Urinary bladder (tissue), 4 donors: ENCODE measurements around the gene ADAP1. TPM values are rescaled to one million over a fixed set of nuclear protein-coding genes. Genes with fewer than 3 reads are reported as not detected.

Experiments
- DNase-seq: peaks from one replicate; pipeline ENCODE4 v3.0.0-alpha.2; 2015; ENCODE audit errors: extremely low spot score
- H3K27ac ChIP-seq: one replicate; pipeline ENCODE4 v1.5.1; 2013; ENCODE audit warnings: low read depth, mild to moderate bottlenecking, moderate library complexity
- H3K36me3 ChIP-seq: one replicate; pipeline ENCODE4 v1.6.1; 2013; ENCODE audit warnings: mild to moderate bottlenecking, moderate library complexity; ENCODE audit not compliant: insufficient read depth
- H3K4me1 ChIP-seq: one replicate; pipeline ENCODE4 v1.6.1; 2013; ENCODE audit warnings: mild to moderate bottlenecking, moderate library complexity; ENCODE audit not compliant: insufficient read depth
- H3K4me3 ChIP-seq: one replicate; pipeline ENCODE4 v1.5.1; 2013; ENCODE audit warnings: low read depth, low read length
- WGBS: extraction: QIAGEN DNeasy Blood & Tissue Kit; methylation state at CpG from one replicate; pipeline ENCODE4 v1.1.7; 2013; 5-methylcytosine and 5-hydroxymethylcytosine counted together
- polyA plus RNA-seq: library from polyadenylated mRNA; stranded (reverse); fragments of 200-250 nt; gene quantifications from one replicate; pipeline ENCODE4 v1.2.3, GENCODE V29; 2013
- total RNA-seq: library from RNA; depleted of rRNA; stranded (reverse); fragments of >200 nt; gene quantifications from one replicate; pipeline ENCODE4 v1.2.3, GENCODE V29; 2014
- donor health status: healthy with polysubstance abuse.
- donor health status: healthy.

ADAP1 gene
- total and polyA plus RNA-seq, 2 donors: 11.7 to 13.7 TPM

DNA sequence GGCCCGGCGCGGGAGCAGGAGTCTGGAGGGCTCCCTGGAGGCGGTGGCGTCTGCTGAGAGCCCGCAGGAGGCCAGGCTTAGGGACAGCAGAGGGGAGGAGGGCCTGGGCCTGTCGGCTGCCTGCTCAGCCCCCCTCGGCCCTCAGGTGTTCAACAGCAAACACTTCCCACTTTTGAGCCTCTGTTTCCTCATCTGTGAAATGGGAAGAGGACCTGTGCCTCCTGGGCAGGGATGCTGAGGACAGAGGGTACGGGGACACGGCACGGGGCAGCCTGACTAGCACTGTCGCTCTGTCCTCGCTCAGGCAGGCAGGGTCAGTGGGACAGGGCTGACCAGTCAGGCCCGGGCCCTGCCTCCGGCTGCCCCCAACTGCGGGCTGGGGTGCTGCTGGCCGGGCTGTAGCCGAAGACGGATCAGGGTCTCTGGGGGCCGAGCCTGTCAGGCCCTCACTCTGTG is 29.2 kb upstream of the ADAP1 start:
- H3K4me3 ChIP-seq: no peak overlapping the region
- DNase-seq: no peak
- peaks cover 1% of the 10 kb centered on the region for H3K4me1 ChIP-seq
- H3K27ac ChIP-seq: no peak overlapping the region
- WGBS: 84% methylated on average over 20 of the region's 20 CpGs
- H3K36me3 ChIP-seq: no peaks in the 10 kb centered on the region

DNA sequence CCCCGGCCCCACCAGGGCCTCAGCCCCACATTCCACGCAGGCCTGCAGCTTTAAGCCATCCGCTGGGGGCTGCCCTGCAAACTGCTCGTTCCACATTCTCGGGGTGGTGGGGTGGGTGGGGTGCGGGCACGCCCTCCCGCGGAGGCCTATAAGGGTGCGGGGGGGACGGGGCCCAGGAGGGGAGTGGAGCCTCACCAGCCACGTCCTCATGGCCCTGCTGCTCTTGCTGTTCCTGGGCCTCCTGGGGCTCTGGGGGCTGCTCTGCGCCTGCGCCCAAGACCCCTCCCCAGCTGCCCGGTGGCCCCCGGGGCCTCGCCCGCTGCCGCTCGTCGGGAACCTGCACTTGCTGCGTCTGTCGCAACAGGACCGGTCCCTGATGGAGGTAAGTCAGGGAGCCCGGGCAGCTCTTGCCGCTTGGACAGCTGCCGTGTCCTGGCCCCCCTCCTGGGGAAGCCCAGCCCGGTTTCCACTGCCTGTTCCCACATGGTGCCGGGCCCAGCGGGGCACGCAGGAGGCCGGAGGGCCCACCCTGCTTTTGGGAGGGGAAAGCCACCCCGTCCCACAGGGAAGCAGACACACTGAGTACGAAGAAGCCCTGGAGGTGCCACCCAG is 28.6 kb upstream of the ADAP1 start, which contains the start of gene CYP2W1:
CYP2W1 (plus strand) TSS at position 178 of the 612 bp plus-strand sequence; CDS start at position 209, 31 bp downstream.
- peaks cover 1% of the 10 kb centered on the region for H3K4me1 ChIP-seq
- no peak within 1 kb of the TSS for H3K27ac ChIP-seq
- no peaks in the 10 kb centered on the region for H3K36me3 ChIP-seq
- 30% methylated on average over 34 of the region's 34 CpGs for WGBS
- DNase-seq: no peak
- H3K4me3 ChIP-seq: no peak within 1 kb of the TSS

DNA sequence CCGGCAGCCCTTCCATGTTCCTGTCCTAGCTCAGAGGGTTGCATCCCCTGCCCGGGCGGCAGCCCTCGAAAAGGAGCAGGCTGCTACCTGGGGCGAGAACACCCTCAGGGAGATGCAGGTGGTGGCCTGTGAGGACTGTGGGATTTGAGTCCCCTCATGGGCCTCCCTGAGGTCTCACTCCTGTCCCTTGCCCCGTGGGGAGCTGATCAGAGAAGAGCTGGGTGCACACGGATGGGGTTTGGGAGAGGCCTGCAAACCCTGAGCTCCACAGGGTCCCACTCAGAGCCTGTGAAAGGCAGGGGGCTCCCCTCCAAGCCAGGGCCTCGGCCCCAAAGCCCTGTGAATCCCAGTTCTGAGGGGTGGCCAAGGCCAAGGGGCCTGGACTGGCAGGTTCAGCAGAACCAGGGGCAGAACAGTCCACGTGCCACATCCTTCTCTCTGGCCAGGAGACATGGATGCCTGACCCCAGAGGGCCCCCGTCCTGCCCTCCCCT is 28.1 kb upstream of the ADAP1 start:
- H3K4me1 ChIP-seq: peaks cover 1% of the 10 kb centered on the region
- no peaks in the 10 kb centered on the region for H3K36me3 ChIP-seq
- H3K4me3 ChIP-seq: no peak overlapping the region
- DNase-seq: no peak
- no peak overlapping the region for H3K27ac ChIP-seq
- 52% methylated on average over 10 of the region's 10 CpGs for WGBS

DNA sequence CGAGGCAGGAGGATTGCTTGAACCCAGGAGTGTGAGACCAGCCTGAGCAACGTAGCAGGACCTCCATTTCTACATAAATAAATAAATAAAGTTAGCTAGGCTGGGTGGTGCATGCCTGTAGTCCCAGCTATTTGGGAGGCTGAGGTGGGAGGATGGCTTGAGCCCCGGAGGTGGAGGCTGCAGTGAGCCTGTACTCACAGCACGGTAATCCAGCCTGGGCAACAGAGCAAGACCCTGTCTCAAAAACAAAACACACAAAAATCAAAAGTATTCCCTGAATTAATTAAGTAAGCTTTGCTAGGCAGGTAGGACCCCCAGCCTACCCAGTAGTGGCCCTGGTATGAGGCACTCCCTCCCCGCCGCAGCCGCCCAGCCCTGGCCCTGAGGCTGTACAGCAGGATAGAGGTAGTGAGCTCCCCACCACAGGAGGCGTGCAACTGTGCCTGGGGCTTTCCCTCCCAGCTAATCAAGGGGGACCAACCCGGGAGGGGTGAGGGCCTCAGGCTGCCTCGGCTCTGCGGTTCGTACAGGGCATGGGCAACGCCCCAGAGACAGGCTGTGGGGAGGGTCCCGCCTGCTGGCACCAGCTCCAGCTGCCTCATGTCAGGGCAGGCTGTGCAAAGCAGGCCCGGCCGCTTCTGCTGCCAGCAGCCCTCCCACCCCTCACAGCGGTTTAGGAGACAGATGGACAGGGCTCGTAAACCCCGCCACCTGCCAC is 27.5 kb upstream of the ADAP1 start:
- 74% methylated on average over 19 of the region's 19 CpGs for WGBS
- H3K27ac ChIP-seq: no peak overlapping the region
- no peaks in the 10 kb centered on the region for H3K36me3 ChIP-seq
- no peak overlapping the region for H3K4me3 ChIP-seq
- H3K4me1 ChIP-seq: peaks cover 1% of the 10 kb centered on the region
- no peak for DNase-seq

DNA sequence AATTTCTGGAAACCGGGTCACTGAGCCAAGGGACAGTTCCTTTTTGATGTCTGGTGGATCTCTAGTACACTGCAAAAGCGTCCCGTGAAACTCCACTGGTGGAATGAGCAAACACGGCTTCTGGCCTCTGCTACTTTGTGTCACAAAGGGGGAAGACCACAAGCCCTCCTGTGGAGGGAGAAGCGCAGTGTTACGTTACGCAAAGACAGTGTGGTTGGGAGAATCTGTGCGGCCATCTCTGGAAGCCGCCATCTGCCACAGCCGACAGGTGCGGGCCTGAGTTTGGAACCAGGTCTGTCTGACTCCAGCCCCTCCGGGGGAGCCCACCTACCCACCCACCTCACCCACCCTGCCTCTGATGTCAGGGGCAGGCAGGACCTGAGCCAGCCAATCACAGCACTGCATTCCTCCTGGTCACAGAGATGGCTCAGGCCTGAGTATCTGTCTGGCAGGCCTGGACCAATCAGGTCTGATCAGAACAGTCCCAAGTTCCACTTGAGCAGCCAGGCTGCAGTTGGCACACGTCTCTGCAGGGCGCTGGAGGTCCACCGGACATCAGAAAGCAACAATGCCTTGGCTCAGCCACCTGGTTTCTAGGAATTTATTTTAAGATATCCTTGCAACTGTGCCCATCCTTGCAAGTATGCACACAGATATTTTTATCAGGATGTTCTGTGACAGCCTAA is 25.5 kb upstream of the ADAP1 start:
- 67% methylated on average over 15 of the region's 15 CpGs for WGBS
- Histone ChIP-seq H3K36me3 (no peaks in the 10 kb centered on the region), H3K4me1 (no peaks in the 10 kb centered on the region), H3K4me3 (no peak overlapping the region), H3K27ac (no peak overlapping the region)
- no peak for DNase-seq

DNA sequence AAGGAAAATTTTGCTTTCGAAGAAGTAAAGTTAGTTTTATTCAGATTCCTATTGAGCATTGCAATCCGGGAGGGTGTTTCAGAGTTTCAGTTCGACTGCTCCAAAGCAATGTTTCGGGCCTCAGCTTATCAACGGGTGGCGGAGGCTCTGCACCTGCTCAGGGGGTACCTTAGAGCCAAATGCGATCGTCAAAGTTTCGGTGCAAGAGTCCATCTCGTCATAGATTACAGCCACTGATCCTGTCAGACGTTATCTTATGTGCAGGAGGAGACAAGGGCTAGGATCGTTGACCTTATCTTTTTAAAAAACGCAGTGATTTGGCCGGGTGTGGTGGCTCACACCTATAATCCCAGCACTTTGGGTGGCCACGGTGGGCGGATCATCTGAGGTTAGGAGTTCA is 24.7 kb upstream of the ADAP1 start:
- Histone ChIP-seq H3K27ac (no peak overlapping the region), H3K4me1 (no peaks in the 10 kb centered on the region), H3K4me3 (no peak overlapping the region), H3K36me3 (no peaks in the 10 kb centered on the region)
- DNase-seq: no peak
- 77% methylated on average over 16 of the region's 16 CpGs for WGBS

DNA sequence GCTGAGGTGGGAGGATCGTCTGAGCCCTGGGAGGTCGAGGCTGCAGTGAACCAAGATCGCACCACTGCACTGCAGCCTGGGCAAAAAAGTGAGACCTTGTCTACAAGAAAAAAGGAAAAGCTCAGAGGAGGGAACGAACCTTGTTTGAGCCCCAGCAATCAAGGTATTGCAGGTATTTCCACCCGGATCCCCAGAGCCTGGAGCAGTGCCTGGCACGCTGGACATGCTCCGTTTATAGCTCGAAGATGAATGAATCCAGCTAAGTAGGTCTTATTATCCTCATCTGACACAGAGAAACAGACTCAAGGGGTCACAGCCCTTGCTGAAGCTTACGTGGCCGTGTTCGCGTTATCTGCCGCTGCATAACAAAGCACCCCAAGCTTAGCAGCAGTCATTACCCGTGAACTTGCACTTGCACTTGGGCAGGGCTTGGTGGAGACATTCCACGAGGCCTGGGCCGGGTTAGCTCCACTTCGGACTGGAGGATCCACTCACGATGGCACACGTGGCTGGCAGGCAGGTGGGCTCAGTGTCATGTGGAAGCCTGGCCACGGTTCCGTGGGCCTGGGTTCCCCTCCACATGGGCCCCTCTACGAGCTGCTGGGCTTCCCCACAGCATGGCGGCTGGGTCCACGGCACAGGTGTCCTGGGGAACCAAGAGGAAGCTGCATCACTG is 24.1 kb upstream of the ADAP1 start:
- no peak overlapping the region for H3K4me3 ChIP-seq
- WGBS: 89% methylated on average over 24 of the region's 24 CpGs
- no peaks in the 10 kb centered on the region for H3K36me3 ChIP-seq
- no peaks in the 10 kb centered on the region for H3K4me1 ChIP-seq
- no peak for DNase-seq
- H3K27ac ChIP-seq: no peak overlapping the region

DNA sequence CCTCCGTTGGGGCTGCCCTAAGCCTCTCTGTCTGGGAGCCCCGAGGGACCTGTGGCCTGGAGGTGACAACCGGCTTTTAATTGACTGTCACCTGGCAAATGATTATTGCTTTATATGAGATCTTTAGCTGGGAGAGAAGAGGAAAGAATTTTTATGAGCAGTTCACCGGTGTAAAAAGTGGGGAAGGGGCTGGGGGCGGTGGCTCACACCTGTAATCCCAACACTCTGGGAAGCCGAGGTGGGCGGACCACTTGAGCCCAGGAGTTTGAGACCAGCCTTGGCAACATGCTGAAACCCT is 23.5 kb upstream of the ADAP1 start:
- H3K4me1 ChIP-seq: no peaks in the 10 kb centered on the region
- H3K27ac ChIP-seq: no peak overlapping the region
- DNase-seq: no peak
- H3K36me3 ChIP-seq: no peaks in the 10 kb centered on the region
- WGBS: 71% methylated on average over 7 of the region's 7 CpGs
- no peak overlapping the region for H3K4me3 ChIP-seq

DNA sequence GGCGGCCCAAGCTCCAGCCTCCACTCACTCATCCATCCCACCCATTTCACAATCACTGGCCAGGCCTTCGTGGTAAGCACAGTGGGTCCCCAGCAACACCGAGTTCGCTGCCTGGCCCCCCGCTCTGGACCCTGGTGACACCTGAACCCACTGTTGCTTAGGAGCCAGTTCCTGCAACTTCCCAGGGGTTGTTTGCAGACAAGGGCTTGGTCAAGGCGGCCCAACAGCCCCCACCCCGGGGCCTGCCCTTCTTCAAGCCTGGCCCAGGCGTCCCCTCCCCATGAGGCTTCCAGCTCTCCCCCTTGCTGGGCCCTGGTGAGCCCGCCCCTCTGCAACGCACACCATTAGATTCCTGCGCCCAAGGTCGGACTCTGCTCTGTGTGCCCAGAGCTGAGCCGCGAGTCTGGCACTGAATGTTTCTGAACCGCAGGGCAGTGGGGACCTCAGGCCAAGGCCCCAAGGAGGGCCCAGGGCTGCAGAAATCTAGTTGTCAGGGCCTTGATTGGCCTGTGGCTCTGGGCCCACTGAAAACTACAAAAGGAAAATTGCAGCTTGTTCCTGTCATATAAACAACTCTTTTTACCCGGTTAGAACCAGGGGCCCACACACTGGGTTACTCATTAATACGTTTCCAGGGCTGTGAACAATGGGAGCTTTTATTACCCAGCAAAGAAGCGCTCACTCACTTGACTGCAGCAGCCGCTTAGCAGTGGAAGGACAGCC is 23.0 kb upstream of the ADAP1 start:
- no peak overlapping the region for H3K4me3 ChIP-seq
- H3K36me3 ChIP-seq: no peaks in the 10 kb centered on the region
- H3K4me1 ChIP-seq: no peaks in the 10 kb centered on the region
- no peak overlapping the region for H3K27ac ChIP-seq
- no peak for DNase-seq
- WGBS: 66% methylated on average over 19 of the region's 19 CpGs

DNA sequence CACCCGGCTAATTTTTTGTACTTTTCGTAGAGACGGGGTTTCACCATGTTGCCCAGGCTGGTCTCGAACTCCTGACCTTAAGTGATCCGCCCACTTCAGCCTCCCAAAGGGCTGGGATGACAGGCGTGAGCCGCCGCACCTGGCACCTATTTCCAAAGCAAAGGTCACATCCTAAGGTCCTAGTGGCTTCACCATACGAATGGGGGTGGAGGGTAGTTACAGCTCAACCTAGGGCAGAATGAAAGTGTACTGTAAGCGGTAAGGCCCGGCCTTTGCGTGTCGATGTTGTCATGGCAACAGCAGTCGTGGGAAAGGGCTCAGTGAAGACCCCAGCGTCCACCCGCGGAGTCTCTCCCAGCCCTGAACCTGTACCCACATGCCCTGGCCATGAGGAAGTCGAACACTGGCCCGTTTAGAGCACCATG is 22.4 kb upstream of the ADAP1 start:
- 78% methylated on average over 19 of the region's 19 CpGs for WGBS
- no peak for DNase-seq
- H3K36me3 ChIP-seq: no peaks in the 10 kb centered on the region
- no peak overlapping the region for H3K4me3 ChIP-seq
- no peak overlapping the region for H3K27ac ChIP-seq
- no peaks in the 10 kb centered on the region for H3K4me1 ChIP-seq

DNA sequence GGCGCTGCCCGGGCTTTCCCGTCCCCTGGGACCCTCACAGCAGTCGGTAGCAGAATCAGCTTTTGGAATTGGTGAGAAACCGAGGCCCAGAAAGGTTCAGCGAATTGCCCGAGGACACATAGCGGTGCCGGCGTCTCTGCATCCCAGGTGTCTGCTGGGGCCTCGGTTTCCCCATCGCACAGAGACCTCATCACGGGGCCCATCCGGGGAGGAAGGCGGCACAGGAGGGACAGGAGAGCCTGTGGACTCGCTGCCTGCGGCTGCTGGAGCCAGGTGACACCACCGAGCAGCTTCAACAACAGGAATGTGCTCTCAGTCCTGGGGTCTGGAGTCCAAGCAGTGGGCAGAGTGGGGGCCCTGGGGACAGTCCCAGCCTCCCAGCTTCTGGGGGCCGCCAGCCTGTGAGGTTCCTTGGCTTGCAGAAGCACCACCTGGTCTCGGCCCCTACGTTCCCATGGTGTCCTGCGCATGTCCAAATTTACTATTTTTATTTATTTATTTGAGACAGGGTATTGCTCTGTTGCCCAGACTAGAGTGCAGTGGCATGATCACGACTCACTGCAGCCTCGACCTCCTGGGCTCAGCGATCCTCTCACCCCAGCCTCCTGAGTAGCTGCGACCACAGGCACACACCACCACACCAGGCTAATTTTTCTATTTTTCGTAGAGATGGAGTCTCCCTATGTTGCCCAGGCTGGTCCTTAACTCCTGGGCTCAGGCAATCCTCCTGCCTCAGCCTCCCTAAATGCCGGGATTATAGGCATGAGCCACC is 21.4 kb upstream of the ADAP1 start:
- no peak overlapping the region for H3K27ac ChIP-seq
- 49% methylated on average over 28 of the region's 28 CpGs for WGBS
- no peak for DNase-seq
- H3K4me1 ChIP-seq: no peaks in the 10 kb centered on the region
- no peaks in the 10 kb centered on the region for H3K36me3 ChIP-seq
- peak overlapping the region; percentile 92 for H3K4me3 ChIP-seq

DNA sequence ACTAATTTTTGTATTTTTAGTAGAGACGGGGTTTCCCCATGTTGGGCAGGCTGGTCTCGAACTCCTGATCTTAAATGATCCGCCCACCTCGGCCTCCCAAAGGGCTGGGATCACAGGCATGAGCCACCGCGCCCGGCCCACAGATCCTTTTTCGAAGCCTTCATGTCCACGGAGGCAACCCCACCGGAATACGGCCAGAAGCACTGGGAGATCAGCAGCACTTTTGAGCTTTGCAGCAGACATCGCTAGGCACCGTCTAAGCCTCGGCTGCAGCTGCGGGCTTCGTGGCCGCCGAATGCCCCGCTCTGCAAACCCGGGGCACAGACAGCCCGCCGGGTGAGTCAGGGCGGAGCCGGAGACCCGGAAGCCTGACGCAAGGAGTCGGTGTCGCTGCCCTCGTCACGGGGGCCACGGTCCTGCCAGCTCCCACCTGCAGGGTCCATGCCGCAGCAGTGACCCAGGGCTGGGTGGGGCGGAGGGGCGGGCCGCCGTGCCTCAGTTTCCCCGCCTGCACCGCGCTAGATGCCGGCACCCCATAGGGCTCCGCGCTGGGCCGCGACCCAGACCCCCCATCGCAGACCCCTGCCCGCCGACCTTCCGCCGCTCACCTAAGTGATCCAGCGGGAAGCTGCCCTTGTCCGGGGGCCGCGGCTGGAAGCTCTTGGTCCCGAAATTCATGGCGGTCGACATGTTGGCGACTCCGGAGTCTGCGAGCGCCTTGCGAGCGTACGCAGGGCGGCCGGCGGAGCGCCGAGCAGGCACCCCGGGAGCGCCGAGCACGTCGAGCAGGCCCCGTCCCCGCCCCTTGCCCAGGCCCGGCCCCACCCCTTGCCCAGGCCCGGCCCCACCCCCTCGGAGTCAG is 20.6 kb upstream of the ADAP1 start, which contains the start of gene COX19:
COX19 (minus strand) TSS at position 730 of the 862 bp plus-strand sequence; CDS start at position 690, 40 bp downstream.
- H3K4me1 ChIP-seq: no peaks in the 10 kb centered on the region
- under 1% methylated on average over 78 of the region's 78 CpGs for WGBS
- H3K4me3 ChIP-seq: peak within 1 kb of the TSS; percentile 92
- H3K36me3 ChIP-seq: no peaks in the 10 kb centered on the region
- peak within 1 kb of the TSS; percentile 90 for H3K27ac ChIP-seq
- no peak for DNase-seq
